Upper lobe of left lung (tissue), 6 donors: ENCODE results near the gene LRRC8D. TPM values are rescaled to one million over a fixed set of nuclear protein-coding genes. Genes with fewer than 3 reads are reported as not detected.

Experiments used
- ATAC-seq, 2 donors: fragments of 200-7000 bp; cut with Tn5 transposase; one replicate each; pipeline ENCODE4 v1.9.1; 2022; ENCODE audit warnings: mild to moderate bottlenecking in 2 of 2, moderate library complexity in 2 of 2; ENCODE audit not compliant: low FRiP score in 2 of 2
- DNase-seq, 2 donors: peaks; one replicate each; pipeline ENCODE4 v3.0.0-alpha.2; 2019 to 2020
- H3K27ac ChIP-seq, 4 donors: fragments of 200-600 bp; sonication (generic); one replicate each; pipeline ENCODE4 v1.5.1; 2016 to 2019
- H3K27me3 ChIP-seq, 4 donors: fragments of 200-600 bp; sonication (generic); one replicate each; pipeline ENCODE4 v1.5.1; 2017 to 2019
- H3K36me3 ChIP-seq, 4 donors: fragments of 200-600 bp; sonication (generic); one replicate each; pipeline ENCODE4 v1.5.1; 2016 to 2019
- H3K4me1 ChIP-seq, 4 donors: fragments of 200-600 bp; sonication (generic); one replicate each; pipeline ENCODE4 v1.5.1; 2018 to 2019
- H3K4me3 ChIP-seq, 4 donors: fragments of 200-600 bp; sonication (generic); one replicate each; pipeline ENCODE4 v1.5.1; 2017 to 2019; ENCODE audit warnings: mild to moderate bottlenecking in 2 of 4, moderate library complexity in 1 of 4
- H3K9me3 ChIP-seq, 4 donors: fragments of 200-600 bp; sonication (generic); one replicate each; pipeline ENCODE4 v1.5.1; 2018 to 2019
- CTCF ChIP-seq, 6 experiments: fragments of 450-650 bp in 4 of 6; fragments of 200-600 bp in 2 of 6; sonication (generic) in 2 of 6; IDR thresholded peaks; one replicate each; pipeline ENCODE4 v1.5.1; 2016 to 2019; ENCODE audit warnings: antibody characterized with exemption in 6 of 6
- EP300 ChIP-seq, 4 donors: sonication (generic); formaldehyde crosslinking; IDR thresholded peaks; one replicate each; pipeline ENCODE4 v1.5.1; 2017; ENCODE audit warnings: antibody characterized with exemption in 4 of 4, control low read depth in 2 of 4
- POLR2A ChIP-seq, 4 donors: fragments of 450-650 bp; IDR thresholded peaks; one replicate each; pipeline ENCODE4 v1.5.1; 2016 to 2017; ENCODE audit warnings: antibody characterized with exemption in 4 of 4, mild to moderate bottlenecking in 2 of 4
- POLR2AphosphoS5 ChIP-seq, 2 donors: sonication (generic); formaldehyde crosslinking; IDR thresholded peaks; one replicate each; pipeline ENCODE4 v1.5.1; 2017; ENCODE audit warnings: antibody characterized with exemption in 2 of 2
- WGBS, 2 donors: methylation state at CpG; one replicate each; pipeline ENCODE4 v1.1.5; 2017 to 2018; 5-methylcytosine and 5-hydroxymethylcytosine counted together
- total RNA-seq, 6 donors: library from RNA; depleted of rRNA in 4 of 6; stranded (reverse); fragments of >200 nt in 4 of 6; gene quantifications; one replicate each; pipeline versions ENCODE4 v1.1.0 to v1.2.1, GENCODE V29; 2016 to 2021
- donor health status: DM: no; HTN: no; CAD: no; lungs with moderate emphysema.
- donor health status: DM: no; HTN: yes; CAD: no; lungs with severe emphysema.

LRRC8D gene
- total RNA-seq, 6 donors from 2014 or later = 3.7 to 24.0 (median 12.2) TPM

DNA sequence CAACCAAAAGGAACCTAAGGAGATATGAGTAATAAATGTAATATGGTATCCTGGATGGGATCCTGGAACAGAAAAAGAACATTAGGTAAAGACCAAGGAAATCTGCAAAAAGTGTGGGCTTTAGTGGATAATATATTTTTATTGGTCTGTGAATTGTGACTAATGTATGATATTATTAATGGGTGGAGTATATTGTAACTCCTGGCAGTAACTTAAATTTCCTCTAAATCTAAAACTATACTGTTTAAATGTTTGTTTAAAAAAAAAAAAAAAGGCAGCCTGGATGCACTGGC is 68.4 kb downstream of the LRRC8D start:
- Histone ChIP-seq H3K4me1 (peaks cover 0 to 5% (median 0%) of the 10 kb centered on the region in 4 donors), H3K9me3 (no peaks in the 10 kb centered on the region), H3K27me3 (no peaks in the 10 kb centered on the region), H3K4me3 (no peak overlapping the region), H3K36me3 (no peaks in the 10 kb centered on the region), H3K27ac (no peak overlapping the region)
- no peak for DNase-seq
- ATAC-seq = no peak
- TF ChIP-seq POLR2AphosphoS5 (IDR thresholded peaks at IDR 0.05) (no peak), POLR2A (IDR thresholded peaks at IDR 0.05) (no peak), EP300 (IDR thresholded peaks at IDR 0.05) (no peak), CTCF (IDR thresholded peaks at IDR 0.05) (no peak)

DNA sequence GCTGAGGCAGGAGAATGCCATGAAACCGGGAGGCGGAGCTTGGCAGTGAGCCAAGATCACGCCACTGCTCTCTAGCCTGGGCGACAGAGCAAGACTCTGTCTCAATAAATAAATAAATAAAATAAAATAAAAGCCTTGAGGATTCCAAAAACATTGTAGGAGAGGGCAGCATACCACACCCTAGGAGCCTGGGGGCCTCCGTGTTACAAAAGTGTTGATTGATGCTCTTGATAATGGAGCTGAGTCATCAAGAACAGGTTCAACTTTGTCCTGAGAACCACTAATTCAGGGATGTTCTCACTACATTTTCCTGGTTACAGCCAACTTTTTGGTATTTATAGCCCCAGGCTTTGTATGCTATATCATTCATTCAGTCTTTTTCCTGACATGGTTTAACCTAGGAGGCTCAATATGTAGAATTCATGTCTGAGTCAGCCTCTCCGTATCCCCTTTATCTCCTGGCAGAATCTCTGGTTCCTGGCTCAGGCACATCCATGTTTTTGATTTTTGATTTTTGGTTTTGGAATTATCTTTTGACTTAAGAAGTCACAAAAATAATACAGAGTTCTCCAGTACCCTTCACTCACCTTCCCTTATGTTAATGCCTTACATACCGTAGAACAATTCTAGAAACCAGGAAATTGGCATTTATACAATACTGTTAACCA is 69.4 kb downstream of the LRRC8D start:
- TF ChIP-seq CTCF (IDR thresholded peaks at IDR 0.05) (no peak), POLR2AphosphoS5 (IDR thresholded peaks at IDR 0.05) (no peak), EP300 (IDR thresholded peaks at IDR 0.05) (no peak), POLR2A (IDR thresholded peaks at IDR 0.05) (no peak)
- Histone ChIP-seq H3K9me3 (no peaks in the 10 kb centered on the region), H3K36me3 (no peaks in the 10 kb centered on the region), H3K27me3 (no peaks in the 10 kb centered on the region), H3K4me1 (peaks cover 0 to 5% (median 0%) of the 10 kb centered on the region in 4 donors), H3K4me3 (no peak overlapping the region), H3K27ac (no peak overlapping the region)
- 71 to 79% methylated on average over 7 of the region's 7 CpGs for WGBS, 2 donors
- no peak for ATAC-seq
- no peak for DNase-seq

GRCh38 chr1:89892816-89893215 is 72.0 kb downstream of the LRRC8D start:
- ATAC-seq (no peak), DNase-seq (no peak)
- WGBS, 2 donors = 100% methylated on average over 1 of the region's 1 CpG

GRCh38 chr1:89894210-89895201 is 73.7 kb downstream of the LRRC8D start:
- Histone ChIP-seq H3K27me3 (no peaks in the 10 kb centered on the region), H3K9me3 (no peaks in the 10 kb centered on the region), H3K4me3 (no peak overlapping the region), H3K36me3 (no peaks in the 10 kb centered on the region), H3K27ac (no peak overlapping the region), H3K4me1 (peaks cover 0 to 5% (median 0%) of the 10 kb centered on the region in 4 donors)
- TF ChIP-seq CTCF (IDR thresholded peaks at IDR 0.05) = no peak
- TF ChIP-seq EP300 (IDR thresholded peaks at IDR 0.05) = no peak
- no peak for TF ChIP-seq POLR2AphosphoS5 (IDR thresholded peaks at IDR 0.05)
- no peak for TF ChIP-seq POLR2A (IDR thresholded peaks at IDR 0.05)
- WGBS, 2 donors = 87 to 92% methylated on average over 4 of the region's 4 CpGs
- no peak for ATAC-seq
- no peak for DNase-seq

More at GRCh38 chr1:89892816-89893215, 72.0 kb downstream of the LRRC8D start:
- H3K9me3 ChIP-seq = no peaks in the 10 kb centered on the region
- H3K27ac ChIP-seq = no peak overlapping the region
- H3K36me3 ChIP-seq = no peaks in the 10 kb centered on the region
- H3K4me3 ChIP-seq = no peak overlapping the region
- H3K27me3 ChIP-seq = no peaks in the 10 kb centered on the region
- no peak for TF ChIP-seq EP300 (IDR thresholded peaks at IDR 0.05)
- no peak for TF ChIP-seq CTCF (IDR thresholded peaks at IDR 0.05)
- no peak for TF ChIP-seq POLR2AphosphoS5 (IDR thresholded peaks at IDR 0.05)
- no peak for TF ChIP-seq POLR2A (IDR thresholded peaks at IDR 0.05)
- peaks cover 0 to 5% (median 0%) of the 10 kb centered on the region in 4 donors for H3K4me1 ChIP-seq
